HT-29 (cell line): ENCODE measurements around the gene NTM. TPM values are rescaled to one million over a fixed set of nuclear protein-coding genes. Genes with fewer than 3 reads are reported as not detected.

Experiments used
- DNase-seq: peaks from one replicate; pipeline ENCODE4 v3.0.0-alpha.2; 2015; ENCODE audit warnings: low spot score
- total RNA-seq: library from RNA; depleted of rRNA; stranded (reverse); fragments of >200 nt; shearing (Covaris generic); gene quantifications from 2 replicates; pipeline ENCODE4 v1.2.3, GENCODE V29; 2014

Gene NTM
- total RNA-seq, 1 experiment from 2014 or later: not detected

- DNase-seq: no peak
Observed at GRCh38 chr11:132200353-132200936, 830.0 kb downstream of the NTM start.

GRCh38 chr11:132202621-132203020, 832.2 kb downstream of the NTM start:
- DNase-seq: no peak

GRCh38 chr11:132205006-132205405, 834.6 kb downstream of the NTM start:
- no peak for DNase-seq

GRCh38 chr11:132205496-132205895, 835.1 kb downstream of the NTM start:
- DNase-seq: no peak

- no peak for DNase-seq
Observed at GRCh38 chr11:132206993-132207392, 836.6 kb downstream of the NTM start.

- no peak for DNase-seq
Observed at GRCh38 chr11:132208477-132209055, 838.2 kb downstream of the NTM start.

- DNase-seq: no peak
Observed at GRCh38 chr11:132211479-132211878, 841.1 kb downstream of the NTM start.

GRCh38 chr11:132217856-132218255, 847.4 kb downstream of the NTM start:
- no peak for DNase-seq

- no peak for DNase-seq
Observed at GRCh38 chr11:132220474-132220873, 850.1 kb downstream of the NTM start.

- no peak for DNase-seq
Observed at GRCh38 chr11:132222345-132222744, 851.9 kb downstream of the NTM start.

GRCh38 chr11:132226522-132226921, 856.1 kb downstream of the NTM start:
- no peak for DNase-seq

- no peak for DNase-seq
Observed at GRCh38 chr11:132228746-132229325, 858.4 kb downstream of the NTM start.

- no peak for DNase-seq
Observed at GRCh38 chr11:132231656-132232347, 861.4 kb downstream of the NTM start.

GRCh38 chr11:132234878-132235277, 864.5 kb downstream of the NTM start:
- no peak for DNase-seq

- no peak for DNase-seq
Observed at GRCh38 chr11:132237781-132238180, 867.4 kb downstream of the NTM start.

- no peak for DNase-seq
Observed at GRCh38 chr11:132238331-132238866, 868.0 kb downstream of the NTM start.

GRCh38 chr11:132240374-132240773, 870.0 kb downstream of the NTM start:
- no peak for DNase-seq

- no peak for DNase-seq
Observed at GRCh38 chr11:132242632-132243031, 872.2 kb downstream of the NTM start.

- no peak for DNase-seq
Observed at GRCh38 chr11:132244846-132245245, 874.4 kb downstream of the NTM start.

GRCh38 chr11:132245403-132246385, 875.3 kb downstream of the NTM start:
- DNase-seq: no peak

- DNase-seq: no peak
Observed at GRCh38 chr11:132248580-132248979, 878.2 kb downstream of the NTM start.
